GM04504 (cell line): ENCODE results near the gene NPDC1.

Experiments used
- DNase-seq: peaks from one replicate; pipeline ENCODE4 v3.0.0-alpha.2; 2012; ENCODE audit warnings: low read depth

Gene NPDC1

GRCh38 chr9:137025517-137025966, 20.4 kb downstream of the NPDC1 start:
- DNase-seq = no peak

- no peak for DNase-seq
Measured at GRCh38 chr9:137023583-137023991, 22.4 kb downstream of the NPDC1 start.

DNA sequence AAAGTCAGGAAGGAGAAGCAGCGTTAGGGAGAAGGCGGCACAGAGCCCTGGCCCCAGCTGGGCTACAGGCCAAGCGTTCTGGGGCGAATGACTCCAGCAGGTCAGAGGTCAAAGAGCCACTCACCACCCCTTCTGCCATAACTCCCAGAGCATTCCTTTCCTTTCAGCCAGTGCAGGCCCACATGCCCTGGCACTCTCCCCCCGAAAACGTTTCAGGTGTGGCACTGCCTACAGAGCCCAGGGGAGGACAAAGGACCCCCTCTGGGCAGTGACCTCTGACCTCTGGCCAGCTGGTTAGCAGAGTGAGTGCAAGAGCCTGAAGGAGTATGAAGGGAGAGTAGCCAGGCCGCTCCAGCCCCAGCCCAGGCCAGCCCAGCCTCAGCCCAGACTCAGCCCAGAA, 22.8 kb downstream of the NPDC1 start:
- DNase-seq = no peak

- no peak for DNase-seq
Measured at GRCh38 chr9:137022662-137023008, 23.3 kb downstream of the NPDC1 start.

GRCh38 chr9:137021979-137022661, 23.9 kb downstream of the NPDC1 start:
- DNase-seq = no peak

GRCh38 chr9:137021568-137021978, 24.4 kb downstream of the NPDC1 start:
- no peak for DNase-seq

DNA sequence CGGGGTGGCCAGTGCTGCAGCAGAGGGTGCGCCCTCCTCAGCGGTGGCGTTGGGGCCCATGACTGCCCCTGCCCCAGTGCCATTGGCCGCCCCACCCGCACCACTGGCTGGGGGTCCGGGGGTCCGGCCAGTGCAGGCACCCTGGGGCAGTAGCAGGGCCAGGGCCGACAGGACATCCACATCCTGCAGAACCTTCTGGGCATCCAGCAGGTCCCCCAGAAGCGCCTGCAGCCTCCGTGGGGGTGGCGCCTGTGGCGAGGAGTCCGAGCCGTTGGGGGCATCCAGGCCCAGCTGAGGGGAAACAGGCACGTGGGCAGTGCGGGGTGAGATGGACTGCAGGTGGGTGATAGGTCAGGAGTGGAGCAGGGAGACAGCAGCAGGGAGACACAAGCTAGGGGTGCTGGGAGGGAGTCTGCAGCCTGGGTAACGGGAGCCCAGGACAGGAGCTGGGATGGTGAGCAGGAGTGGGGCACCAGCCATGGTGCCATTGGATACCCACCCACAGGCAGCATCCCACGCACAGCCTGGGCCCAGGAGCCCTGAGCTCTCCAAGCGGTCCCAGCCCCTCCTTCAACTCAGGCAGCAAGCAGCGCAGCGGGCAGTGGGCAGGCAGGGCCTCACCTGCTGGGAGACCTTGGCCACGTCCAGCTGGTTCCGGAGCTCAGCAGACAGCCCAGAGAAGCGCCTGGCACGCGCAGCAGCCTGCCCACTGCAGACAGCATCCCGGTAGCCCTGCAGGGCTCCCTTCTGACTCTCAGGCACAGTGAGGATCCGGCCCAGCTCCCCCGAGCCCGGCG, 25.0 kb downstream of the NPDC1 start:
- no peak for DNase-seq

- DNase-seq = no peak
Measured at GRCh38 chr9:137019891-137020683, 25.9 kb downstream of the NPDC1 start.

GRCh38 chr9:137018761-137019559, 27.0 kb downstream of the NPDC1 start:
- DNase-seq = no peak

DNA sequence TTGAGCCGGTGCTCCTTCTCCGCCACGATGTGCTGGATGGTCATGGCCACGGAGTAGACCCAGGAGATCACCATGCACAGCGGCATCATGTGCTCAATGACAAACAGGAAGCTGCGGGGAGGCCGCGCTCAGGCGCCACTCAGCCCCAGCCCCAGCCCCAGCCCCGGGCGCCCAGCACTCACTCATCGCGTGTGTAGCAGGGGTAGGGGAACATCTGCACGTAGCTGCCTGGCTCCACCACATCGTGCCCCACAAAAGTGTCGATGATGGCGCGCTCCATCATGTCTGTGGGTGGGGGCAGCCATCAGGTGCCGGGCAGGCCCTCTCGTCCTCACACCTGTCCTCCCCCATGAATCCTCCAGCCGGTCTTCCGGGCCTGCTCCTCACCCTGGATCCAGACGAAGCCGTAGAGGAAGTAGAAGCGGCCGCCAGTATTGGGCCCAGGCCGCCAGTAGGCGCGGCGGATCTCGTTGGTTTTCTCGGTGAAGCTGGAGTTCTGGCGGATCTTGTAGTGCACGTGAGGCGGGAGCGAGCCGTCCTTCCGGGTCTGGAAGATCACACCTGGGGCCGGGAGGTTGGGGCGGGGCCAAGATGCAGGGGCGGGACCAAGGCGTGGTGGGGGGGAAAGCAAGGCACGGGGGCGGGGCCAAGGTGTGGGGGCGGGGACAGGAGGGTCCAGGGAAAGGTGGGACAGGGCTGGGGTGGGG, 28.0 kb downstream of the NPDC1 start:
- DNase-seq = no peak

- no peak for DNase-seq
Measured at GRCh38 chr9:137017071-137017470, 28.9 kb downstream of the NPDC1 start.

- no peak for DNase-seq
Measured at GRCh38 chr9:137016436-137016835, 29.5 kb downstream of the NPDC1 start.

GRCh38 chr9:137015976-137016375, 30.0 kb downstream of the NPDC1 start:
- DNase-seq = no peak

- no peak for DNase-seq
Measured at GRCh38 chr9:137015540-137015930, 30.4 kb downstream of the NPDC1 start.

DNA sequence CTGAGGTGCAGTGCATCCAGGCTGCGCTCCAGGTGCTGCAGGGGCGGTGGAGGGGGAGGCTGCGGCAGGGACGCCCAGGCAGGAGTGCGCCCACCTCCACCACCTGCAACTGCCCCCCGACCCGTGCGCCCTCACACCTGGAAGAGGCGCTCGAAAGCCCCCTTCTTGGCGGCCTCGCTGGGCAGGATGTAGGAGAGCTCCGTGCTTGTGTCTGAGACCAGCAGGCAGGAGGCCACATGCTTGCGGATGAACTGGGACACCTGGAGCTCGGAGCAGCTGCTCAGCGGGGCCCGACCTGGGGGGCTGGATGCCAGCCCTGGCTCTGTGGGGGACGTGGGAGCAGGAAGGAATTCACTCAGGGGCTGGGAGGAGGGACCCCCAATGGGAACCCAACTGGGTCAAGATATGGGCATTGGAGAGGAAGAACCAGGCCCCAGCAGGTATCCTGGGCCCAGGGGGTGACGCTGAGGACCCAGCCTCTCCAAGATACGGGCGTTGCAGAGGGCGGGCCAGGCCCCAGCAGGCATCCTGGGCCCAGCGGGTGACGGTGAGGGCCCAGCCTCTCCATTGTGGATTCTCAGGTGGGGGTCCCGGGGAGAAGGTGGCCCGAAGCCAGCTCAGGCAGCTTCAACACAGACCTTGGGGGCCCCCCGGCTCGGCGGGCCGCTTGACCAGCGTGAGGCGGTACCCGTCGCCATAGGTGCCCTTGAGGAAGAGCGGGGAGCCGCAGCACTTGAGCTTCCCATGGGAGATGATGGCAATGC, 31.0 kb downstream of the NPDC1 start:
- no peak for DNase-seq

DNA sequence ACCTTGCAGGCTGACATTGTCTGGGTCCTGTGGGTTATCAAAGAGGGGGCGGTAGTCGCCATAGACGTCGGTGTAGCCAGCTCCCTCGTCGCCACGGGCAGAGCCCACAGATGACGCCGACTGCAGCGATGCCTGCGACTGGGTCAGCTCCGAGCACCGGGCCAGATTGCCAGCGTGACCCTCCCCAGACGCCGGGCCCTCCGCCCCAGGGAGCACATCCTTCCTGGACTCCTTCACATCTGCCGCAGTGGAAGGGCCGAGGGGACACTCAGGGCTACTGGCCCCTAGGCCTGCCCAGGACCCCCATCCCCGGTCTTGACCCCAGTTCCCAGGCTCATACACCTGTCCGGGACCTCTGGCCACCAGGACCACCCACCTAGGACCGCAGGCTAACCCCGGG, 31.8 kb downstream of the NPDC1 start:
- no peak for DNase-seq

- no peak for DNase-seq
Measured at GRCh38 chr9:137013571-137013940, 32.4 kb downstream of the NPDC1 start.

DNA sequence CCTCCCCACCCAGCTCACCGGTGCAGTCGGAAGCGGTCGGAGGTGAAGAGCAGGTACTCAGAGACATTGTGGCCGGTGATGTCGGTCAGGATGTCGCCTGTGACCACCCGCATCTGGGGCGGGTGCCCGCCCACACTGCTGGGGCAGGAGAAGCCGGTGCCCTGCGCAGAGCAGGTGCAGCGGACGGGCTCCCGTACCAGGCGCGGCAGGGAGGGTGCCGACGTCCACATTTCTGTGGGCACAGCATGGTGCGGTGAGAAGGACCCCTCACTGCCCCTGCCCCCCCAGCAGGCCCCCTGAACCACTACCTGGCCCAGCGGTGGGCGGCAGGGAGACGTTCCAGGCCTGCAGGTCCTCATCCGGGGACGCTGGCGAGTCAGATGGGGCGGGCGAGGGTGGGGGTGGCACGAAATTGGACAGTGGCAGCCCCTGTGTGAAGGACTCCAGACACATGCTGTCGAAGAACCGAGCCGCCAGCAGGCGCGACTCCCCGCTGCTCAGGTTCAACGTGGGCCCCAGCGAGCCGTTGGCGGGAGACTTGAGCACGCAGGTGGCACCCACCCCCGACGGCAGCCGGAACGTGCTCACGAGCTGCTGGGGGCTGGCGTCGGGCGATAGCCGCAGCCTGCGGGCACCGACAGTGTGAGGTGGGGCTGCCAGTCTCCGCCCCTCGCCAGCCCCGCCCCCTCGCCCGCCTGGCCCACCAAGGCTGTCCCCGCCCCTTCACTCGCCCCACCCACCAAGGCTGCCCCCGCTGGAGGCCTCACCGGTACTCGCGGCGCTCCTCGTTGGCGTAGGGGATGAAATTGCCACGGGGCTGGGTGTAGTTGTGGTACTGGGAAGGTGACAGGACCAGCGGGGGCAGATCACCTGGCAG, 33.0 kb downstream of the NPDC1 start:
- no peak for DNase-seq

GRCh38 chr9:137011907-137012675, 33.9 kb downstream of the NPDC1 start:
- no peak for DNase-seq
